Epidermal melanocyte (primary cell): ENCODE results near the gene HAND1.
"Not testable (repeated sequence)": the region's sequence is repeated elsewhere in the genome, so short reads cannot be mapped to it uniquely, and the experiment has no call there.

Experiments
- DNase-seq: peaks from one replicate; pipeline ENCODE4 v3.0.0; 2011; ENCODE audit warnings: low spot score; ENCODE audit not compliant: insufficient read length

The HAND1 gene

GRCh38 chr5:154478224-154478565 lies at the start of gene HAND1:
TSS of gene HAND1 (minus strand) at chr5:154478227. CDS start at chr5:154478008, 219 bp downstream.
- DNase-seq, result no peak

- DNase-seq, result no peak
Observed at GRCh38 chr5:154526231-154527226, 48.5 kb upstream of the HAND1 start.

GRCh38 chr5:154524859-154525258 lies 46.8 kb upstream of the HAND1 start:
- DNase-seq, result no peak

- DNase-seq, result no peak
Observed at GRCh38 chr5:154524181-154524580, 46.2 kb upstream of the HAND1 start.

- no peak for DNase-seq
Observed at GRCh38 chr5:154523709-154524108, 45.7 kb upstream of the HAND1 start.

GRCh38 chr5:154523104-154523503 lies 45.1 kb upstream of the HAND1 start:
- DNase-seq, result no peak

- DNase-seq, result no peak
Observed at GRCh38 chr5:154522284-154522683, 44.3 kb upstream of the HAND1 start.

GRCh38 chr5:154521756-154522155 lies 43.7 kb upstream of the HAND1 start:
- no peak for DNase-seq

- DNase-seq, result no peak
Observed at GRCh38 chr5:154520861-154521453, 42.9 kb upstream of the HAND1 start.

GRCh38 chr5:154519359-154519758 lies 41.3 kb upstream of the HAND1 start:
- no peak for DNase-seq

GRCh38 chr5:154518438-154518867 lies 40.4 kb upstream of the HAND1 start:
- no peak for DNase-seq

GRCh38 chr5:154517810-154518437 lies 39.9 kb upstream of the HAND1 start:
- DNase-seq, result no peak

- no peak for DNase-seq
Observed at GRCh38 chr5:154517181-154517580, 39.2 kb upstream of the HAND1 start.

GRCh38 chr5:154516475-154516874 lies 38.4 kb upstream of the HAND1 start:
- DNase-seq, result no peak

- not testable (repeated sequence) for DNase-seq
Observed at GRCh38 chr5:154515488-154515887, 37.5 kb upstream of the HAND1 start.

GRCh38 chr5:154514331-154514730 lies 36.3 kb upstream of the HAND1 start:
- no peak for DNase-seq

GRCh38 chr5:154513669-154514084 lies 35.6 kb upstream of the HAND1 start:
- no peak for DNase-seq

- no peak for DNase-seq
Observed at GRCh38 chr5:154511984-154512383, 34.0 kb upstream of the HAND1 start.

- DNase-seq, result no peak
Observed at GRCh38 chr5:154509784-154510555, 31.9 kb upstream of the HAND1 start.

GRCh38 chr5:154508114-154508513 lies 30.1 kb upstream of the HAND1 start:
- no peak for DNase-seq

- DNase-seq, result no peak
Observed at GRCh38 chr5:154506716-154507080, 28.7 kb upstream of the HAND1 start.
